ENCODE data around the gene SNX6. TPM values are rescaled to one million over a fixed set of nuclear protein-coding genes. Genes with fewer than 3 reads are reported as not detected.
A peak's percentile ranks its signal among the peaks of the same experiment; 100 is the strongest.
"Not testable (repeated sequence)": the region's sequence is repeated elsewhere in the genome, so short reads cannot be mapped to it uniquely, and the experiment has no call there.

The SNX6 gene
- total RNA-seq, 8 experiments from 2014 or later, result 57.2 to 81.5 (median 78.6) TPM

GRCh38 chr14:34549276-34549966, 80.5 kb downstream of the SNX6 start:
- H3K27ac ChIP-seq; ATAC-seq (replicated peaks in 6 of 8); H3K4me1 ChIP-seq (replicated peaks in 1 of 2); in situ Hi-C loops (cut with MboI; ENCODE audit: low pct_unique_long_range_greater_than_20kb in 2 of 9, low sequenced_read_pairs in 9 of 9, unreplicated experiment in 9 of 9); H3K4me3 ChIP-seq: not testable (repeated sequence)
- 68 to 100% (median 89%) methylated on average over 1 to 17 of the region's 19 CpGs for WGBS, 10 experiments

- in situ Hi-C loops (cut with MboI; ENCODE audit: low pct_unique_long_range_greater_than_20kb in 2 of 9, low sequenced_read_pairs in 9 of 9, unreplicated experiment in 9 of 9), result no loop called here
- Histone ChIP-seq H3K4me1 (replicated peaks in 1 of 2) (no peaks in the 10 kb centered on the region), H3K27ac (no peak overlapping the region), H3K4me3 (no peak overlapping the region)
- ATAC-seq (replicated peaks in 6 of 8), result no peak
- 73 to 100% (median 86%) methylated on average over 1 to 11 of the region's 14 CpGs; no CpG with 5 or more reads in 1 of the 10 experiments for WGBS, 10 experiments
These were observed 81.4 kb downstream of the SNX6 start for GRCh38 chr14:34548472-34548981.

GRCh38 chr14:34547136-34547520, 82.8 kb downstream of the SNX6 start:
- peak in 6 of 8 experiments; percentile 62 to 75 (median 70) for ATAC-seq (replicated peaks in 6 of 8)
- in situ Hi-C loops (cut with MboI; ENCODE audit: low pct_unique_long_range_greater_than_20kb in 2 of 9, low sequenced_read_pairs in 9 of 9, unreplicated experiment in 9 of 9); H3K4me1 ChIP-seq (replicated peaks in 1 of 2); H3K27ac ChIP-seq; H3K4me3 ChIP-seq: not testable (repeated sequence)
- no CpG with 5 or more reads among the region's 16 CpGs for WGBS, 10 experiments

GRCh38 chr14:34546272-34547135, 83.4 kb downstream of the SNX6 start:
- H3K27ac ChIP-seq; H3K4me3 ChIP-seq; in situ Hi-C loops (cut with MboI; ENCODE audit: low pct_unique_long_range_greater_than_20kb in 2 of 9, low sequenced_read_pairs in 9 of 9, unreplicated experiment in 9 of 9); H3K4me1 ChIP-seq (replicated peaks in 1 of 2): not testable (repeated sequence)
- whole genome bisulfite sequencing, 10 experiments, result no CpG with 5 or more reads among the region's 68 CpGs
- peak; percentile 73 to 78 (median 76) for ATAC-seq (replicated peaks in 6 of 8)

- peak overlapping the region; percentile 47 to 95 for H3K27ac ChIP-seq
- peak overlapping the region; percentile 64 to 87 (median 71) for H3K4me3 ChIP-seq
- WGBS, 10 experiments, result 67 to 100% (median 83%) methylated on average over 1 to 7 of the region's 19 CpGs; no CpG with 5 or more reads in 3 of the 10 experiments
- peaks cover 12% of the 10 kb centered on the region in 2 donors for H3K4me1 ChIP-seq (replicated peaks in 1 of 2)
- ATAC-seq (replicated peaks in 6 of 8); in situ Hi-C loops (cut with MboI; ENCODE audit: low pct_unique_long_range_greater_than_20kb in 2 of 9, low sequenced_read_pairs in 9 of 9, unreplicated experiment in 9 of 9): not testable (repeated sequence)
These were observed 89.5 kb downstream of the SNX6 start for GRCh38 chr14:34540181-34541059.

- 0 to 29% (median 0%) methylated on average over 2 to 20 of the region's 59 CpGs; no CpG with 5 or more reads in 3 of the 10 experiments for WGBS, 10 experiments
- H3K4me1 ChIP-seq (replicated peaks in 1 of 2), result peaks cover 12% of the 10 kb centered on the region in 2 donors
- H3K4me3 ChIP-seq, result peak within 1 kb of the TSS; percentile 64 to 87 (median 71)
- in situ Hi-C loops (cut with MboI; ENCODE audit: low pct_unique_long_range_greater_than_20kb in 2 of 9, low sequenced_read_pairs in 9 of 9, unreplicated experiment in 9 of 9), result no loop called here
- H3K27ac ChIP-seq, result peak within 1 kb of the TSS; percentile 88 to 95
- ATAC-seq (replicated peaks in 6 of 8), result peak; percentile 97 to 100 (median 100)
These were observed 90.4 kb downstream of the SNX6 start, which contains the start of gene EAPP for GRCh38 chr14:34539407-34540180. Gene EAPP (minus strand): TSS chr14:34539701. CDS start chr14:34539628, 73 bp downstream.

GRCh38 chr14:34538871-34539406, 91.0 kb downstream of the SNX6 start:
- Histone ChIP-seq H3K4me1 (replicated peaks in 1 of 2) (peaks cover 12% of the 10 kb centered on the region in 2 donors), H3K4me3 (peak overlapping the region; percentile 64 to 87 (median 71)), H3K27ac (peak overlapping the region; percentile 88 to 95)
- WGBS, 10 experiments, result 0 to 17% (median 3%) methylated on average over 1 to 14 of the region's 15 CpGs; no CpG with 5 or more reads in 1 of the 10 experiments
- in situ Hi-C loops (cut with MboI; ENCODE audit: low pct_unique_long_range_greater_than_20kb in 2 of 9, low sequenced_read_pairs in 9 of 9, unreplicated experiment in 9 of 9), result no loop called here
- ATAC-seq (replicated peaks in 6 of 8), result no peak

- WGBS, 10 experiments, result 47 to 90% (median 77%) methylated on average over 2 to 6 of the region's 6 CpGs; no CpG with 5 or more reads in 2 of the 10 experiments
- H3K4me3 ChIP-seq, result peak overlapping the region; percentile 64 to 87 (median 71)
- ATAC-seq (replicated peaks in 6 of 8); in situ Hi-C loops (cut with MboI; ENCODE audit: low pct_unique_long_range_greater_than_20kb in 2 of 9, low sequenced_read_pairs in 9 of 9, unreplicated experiment in 9 of 9); H3K27ac ChIP-seq: not testable (repeated sequence)
- peaks cover 12% of the 10 kb centered on the region in 2 donors for H3K4me1 ChIP-seq (replicated peaks in 1 of 2)
These were observed 91.9 kb downstream of the SNX6 start for GRCh38 chr14:34538096-34538495.

- in situ Hi-C loops (cut with MboI; ENCODE audit: low pct_unique_long_range_greater_than_20kb in 2 of 9, low sequenced_read_pairs in 9 of 9, unreplicated experiment in 9 of 9), result no loop called here
- Histone ChIP-seq H3K4me3 (peak overlapping the region in 2 of 5 donors; percentile 64), H3K27ac (no peak overlapping the region), H3K4me1 (replicated peaks in 1 of 2) (peaks cover 12% of the 10 kb centered on the region in 2 donors)
- 83 to 100% (median 95%) methylated on average over 1 to 4 of the region's 4 CpGs; no CpG with 5 or more reads in 3 of the 10 experiments for WGBS, 10 experiments
- no peak for ATAC-seq (replicated peaks in 6 of 8)
These were observed 92.3 kb downstream of the SNX6 start for GRCh38 chr14:34537677-34538009.

- Histone ChIP-seq H3K4me1 (replicated peaks in 1 of 2) (peaks cover 12% of the 10 kb centered on the region in 2 donors), H3K4me3 (no peak overlapping the region), H3K27ac (no peak overlapping the region)
- in situ Hi-C loops (cut with MboI; ENCODE audit: low pct_unique_long_range_greater_than_20kb in 2 of 9, low sequenced_read_pairs in 9 of 9, unreplicated experiment in 9 of 9), result no loop called here
- ATAC-seq (replicated peaks in 6 of 8), result no peak
- WGBS, 10 experiments, result 71 to 100% (median 100%) methylated on average over 1 to 4 of the region's 4 CpGs; no CpG with 5 or more reads in 1 of the 10 experiments
These were observed 92.8 kb downstream of the SNX6 start for GRCh38 chr14:34536951-34537676.

GRCh38 chr14:34527591-34527990, 102.4 kb downstream of the SNX6 start:
- ATAC-seq (replicated peaks in 6 of 8), result no peak
- in situ Hi-C loops (cut with MboI; ENCODE audit: low pct_unique_long_range_greater_than_20kb in 2 of 9, low sequenced_read_pairs in 9 of 9, unreplicated experiment in 9 of 9), result no loop called here
- WGBS, 10 experiments, result 80 to 100% (median 100%) methylated on average over 1 of the region's 1 CpG; no CpG with 5 or more reads in 4 of the 10 experiments
- Histone ChIP-seq H3K4me3 (no peak overlapping the region), H3K4me1 (replicated peaks in 1 of 2) (no peaks in the 10 kb centered on the region), H3K27ac (no peak overlapping the region)
